PFSK-1 (cell line): ENCODE data around the gene MSANTD1.

ENCODE experiments used
- FOXP2 ChIP-seq: optimal IDR thresholded peaks from 2 replicates; pipeline ENCODE3; 2011; ENCODE audit warnings: borderline replicate concordance, control low read depth, inconsistent platforms; ENCODE audit not compliant: insufficient read depth; ENCODE audit errors: extremely low read length, extremely low read depth
- POLR2AphosphoS5 ChIP-seq: IDR thresholded peaks from 2 replicates; pipeline ENCODE4 v1.6.1; 2012; ENCODE audit warnings: low read depth, mild to moderate bottlenecking, control low read depth, low read length, moderate library complexity
- REST ChIP-seq, 2 experiments: IDR thresholded peaks; 2 replicates each; pipeline versions ENCODE4 v1.6.1 to v1.8.0; 2011 to 2012; ENCODE audit warnings: low read depth in 2 of 2, low read length in 2 of 2, control low read depth in 1 of 2, inconsistent platforms in 1 of 2, mild to moderate bottlenecking in 1 of 2, moderate library complexity in 1 of 2; ENCODE audit not compliant: insufficient read depth in 1 of 2
- SIN3A ChIP-seq: IDR thresholded peaks from 2 replicates; pipeline ENCODE4 v1.6.1; 2012; ENCODE audit warnings: mild to moderate bottlenecking, low read length, moderate library complexity, borderline replicate concordance; ENCODE audit not compliant: insufficient read depth
- TAF1 ChIP-seq: IDR thresholded peaks from 2 replicates; pipeline ENCODE4 v1.6.1; 2012; ENCODE audit warnings: low read length, control low read depth, borderline replicate concordance; ENCODE audit not compliant: insufficient read depth

The MSANTD1 gene

DNA sequence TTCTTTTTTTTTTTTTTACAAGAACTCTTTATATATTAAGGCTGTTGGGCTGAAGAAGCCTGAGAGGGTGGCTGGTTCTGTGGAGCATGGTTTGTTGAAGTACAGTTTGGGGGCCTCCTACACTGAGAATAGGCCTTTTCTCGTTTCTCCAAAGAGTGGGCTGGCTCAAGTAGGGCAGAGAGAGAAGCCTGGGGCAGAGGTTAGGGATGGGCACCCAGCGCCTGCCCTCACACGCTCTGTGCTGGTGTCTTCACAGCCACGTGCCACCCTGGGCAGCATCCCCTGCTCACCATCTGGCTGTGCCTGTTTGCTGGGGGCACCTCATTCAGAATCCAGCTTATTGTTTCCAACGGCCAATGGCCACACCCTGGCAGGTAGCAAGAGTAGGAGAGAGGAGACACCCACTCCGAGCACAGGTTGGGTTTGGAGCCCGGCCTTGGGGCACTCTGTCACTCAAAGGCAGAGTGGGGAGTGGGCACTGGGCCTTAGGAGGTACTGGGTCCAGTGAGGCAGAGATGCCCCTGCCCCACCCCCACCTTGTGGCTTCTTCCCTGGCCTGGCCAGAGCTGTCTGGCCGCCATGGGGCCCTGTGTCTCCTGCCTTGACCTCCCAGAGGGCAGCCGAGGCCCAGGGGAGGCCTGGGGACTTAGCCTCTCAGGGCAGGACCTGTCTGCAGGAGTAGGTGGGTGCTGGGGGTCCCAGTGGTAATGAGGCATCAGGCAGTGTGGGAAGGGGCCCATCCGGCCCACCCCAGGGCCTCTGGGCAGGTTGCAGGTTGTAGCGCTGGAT is 2.9 kb downstream of the MSANTD1 start:
- no peak for TF ChIP-seq REST (IDR thresholded peaks at IDR 0.05; ENCODE audit: insufficient read depth in 1 of 2, low read depth in 2 of 2, low read length in 2 of 2)
- TF ChIP-seq TAF1: no peak
- no peak for TF ChIP-seq POLR2AphosphoS5
- TF ChIP-seq SIN3A: no peak
- TF ChIP-seq FOXP2: no peak

DNA sequence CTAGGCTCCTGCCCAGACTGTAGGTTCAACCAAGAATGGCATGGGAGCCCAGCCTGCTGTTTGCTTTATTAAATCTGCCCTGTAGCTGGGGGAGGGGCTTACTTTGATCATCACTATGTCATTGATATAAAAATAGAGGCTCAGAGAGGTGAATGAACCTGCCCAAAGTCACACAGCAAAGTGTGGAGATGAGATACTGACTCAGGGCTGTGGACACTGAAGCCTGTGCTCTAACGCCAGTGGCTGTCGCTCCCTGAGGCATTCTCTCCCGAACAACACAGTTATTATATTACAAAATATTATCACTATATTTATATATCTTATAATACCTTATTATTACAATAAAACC is 3.5 kb downstream of the MSANTD1 start:
- no peak for TF ChIP-seq POLR2AphosphoS5
- no peak for TF ChIP-seq TAF1
- TF ChIP-seq FOXP2: no peak
- no peak for TF ChIP-seq REST (IDR thresholded peaks at IDR 0.05; ENCODE audit: insufficient read depth in 1 of 2, low read depth in 2 of 2, low read length in 2 of 2)
- no peak for TF ChIP-seq SIN3A

DNA sequence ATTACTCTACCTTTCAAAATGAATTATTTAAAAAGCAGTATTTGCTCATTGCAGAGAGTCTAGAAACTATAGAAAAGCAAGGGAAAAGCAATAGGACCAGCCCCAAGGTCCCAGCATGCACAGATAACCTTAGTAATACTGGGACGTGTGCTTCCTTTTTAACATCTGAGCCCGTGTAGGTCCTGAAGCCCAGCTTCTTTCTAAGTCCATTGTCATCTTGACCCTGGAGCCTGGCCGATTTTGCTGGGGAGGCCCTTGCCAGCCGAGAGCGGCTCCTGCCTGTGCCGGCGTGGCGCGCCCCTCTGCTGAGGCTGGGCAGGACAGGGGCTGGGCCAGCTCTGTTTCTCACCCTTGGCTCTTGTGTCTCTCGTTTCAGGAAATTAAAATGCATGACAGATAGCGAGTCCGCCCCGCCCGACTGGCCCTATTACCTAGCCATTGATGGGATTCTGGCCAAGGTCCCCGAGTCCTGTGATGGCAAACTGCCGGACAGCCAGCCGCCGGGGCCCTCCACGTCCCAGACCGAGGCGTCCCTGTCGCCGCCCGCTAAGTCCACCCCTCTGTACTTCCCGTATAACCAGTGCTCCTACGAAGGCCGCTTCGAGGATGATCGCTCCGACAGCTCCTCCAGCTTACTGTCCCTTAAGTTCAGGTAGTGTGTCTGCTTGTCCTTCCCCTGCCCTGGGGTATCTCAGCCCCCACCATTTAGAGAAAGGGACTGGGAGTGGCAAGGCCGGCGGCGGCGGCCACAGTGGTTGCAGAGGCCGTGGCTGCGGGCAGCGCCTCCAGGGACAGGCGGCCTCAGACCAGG is 4.1 kb downstream of the MSANTD1 start:
- TF ChIP-seq SIN3A (no peak), POLR2AphosphoS5 (no peak), REST (IDR thresholded peaks at IDR 0.05; ENCODE audit: insufficient read depth in 1 of 2, low read depth in 2 of 2, low read length in 2 of 2) (no peak), TAF1 (no peak), FOXP2 (no peak)

GRCh38 chr4:3253808-3254207 is 4.8 kb downstream of the MSANTD1 start:
- TF ChIP-seq REST (IDR thresholded peaks at IDR 0.05; ENCODE audit: insufficient read depth in 1 of 2, low read depth in 2 of 2, low read length in 2 of 2) (no peak), SIN3A (no peak), FOXP2 (no peak), TAF1 (no peak), POLR2AphosphoS5 (no peak)
